Daoy (cell line): ENCODE measurements around the gene CYP2A13. TPM values are rescaled to one million over a fixed set of nuclear protein-coding genes. Genes with fewer than 3 reads are reported as not detected.
"Not testable (repeated sequence)": the region's sequence is repeated elsewhere in the genome, so short reads cannot be mapped to it uniquely, and the experiment has no call there.

Source experiments
- DNase-seq: peaks from one replicate; pipeline ENCODE4 v3.0.0-alpha.2; 2015; ENCODE audit warnings: low read depth
- total RNA-seq: library from RNA; depleted of rRNA; stranded (reverse); fragments of >200 nt; shearing (Covaris generic); gene quantifications from 2 replicates; pipeline ENCODE4 v1.2.3, GENCODE V29; 2014; rRNA removed

The CYP2A13 gene
- not detected in 2 replicates for total RNA-seq

GRCh38 chr19:41088151-41088550 is at the start of gene CYP2A13:
TSS of gene CYP2A13 (plus strand) at chr19:41088451. CDS start at chr19:41088472, 21 bp downstream.
- no peak for DNase-seq

GRCh38 chr19:41039806-41040205 is 48.4 kb upstream of the CYP2A13 start:
- no peak for DNase-seq

GRCh38 chr19:41045095-41045494 is 43.2 kb upstream of the CYP2A13 start:
- peak; percentile 74 for DNase-seq

GRCh38 chr19:41050426-41050825 is 37.8 kb upstream of the CYP2A13 start:
- no peak for DNase-seq

GRCh38 chr19:41052162-41052561 is 36.1 kb upstream of the CYP2A13 start:
- DNase-seq, result not testable (repeated sequence)

- not testable (repeated sequence) for DNase-seq
Measured at GRCh38 chr19:41053331-41053730, 34.9 kb upstream of the CYP2A13 start.

- peak; percentile 68 for DNase-seq
Measured at GRCh38 chr19:41064974-41065569, 23.2 kb upstream of the CYP2A13 start.

- no peak for DNase-seq
Measured at GRCh38 chr19:41076286-41076685, 12.0 kb upstream of the CYP2A13 start.

- DNase-seq, result peak; percentile 78
Measured at GRCh38 chr19:41083516-41083915, 4.7 kb upstream of the CYP2A13 start.

- no peak for DNase-seq
Measured at GRCh38 chr19:41085748-41086415, 2.4 kb upstream of the CYP2A13 start.

GRCh38 chr19:41089959-41090358 is 1.7 kb downstream of the CYP2A13 start:
- no peak for DNase-seq

GRCh38 chr19:41095703-41096102 is 7.5 kb downstream of the CYP2A13 start:
- no peak for DNase-seq

GRCh38 chr19:41096353-41096752 is 8.1 kb downstream of the CYP2A13 start:
- no peak for DNase-seq

GRCh38 chr19:41097302-41097701 is 9.1 kb downstream of the CYP2A13 start:
- no peak for DNase-seq

- no peak for DNase-seq
Measured at GRCh38 chr19:41098762-41099161, 10.5 kb downstream of the CYP2A13 start.

GRCh38 chr19:41102210-41102609 is 14.0 kb downstream of the CYP2A13 start:
- DNase-seq, result not testable (repeated sequence)

GRCh38 chr19:41106177-41106576 is 17.9 kb downstream of the CYP2A13 start:
- DNase-seq, result no peak

GRCh38 chr19:41111296-41111695 is 23.0 kb downstream of the CYP2A13 start:
- DNase-seq, result no peak

GRCh38 chr19:41111750-41112295 is 23.6 kb downstream of the CYP2A13 start:
- DNase-seq, result no peak

- no peak for DNase-seq
Measured at GRCh38 chr19:41112728-41113290, 24.6 kb downstream of the CYP2A13 start.

- no peak for DNase-seq
Measured at GRCh38 chr19:41114132-41114531, 25.9 kb downstream of the CYP2A13 start, which contains the start of gene CYP2F1. TSS of gene CYP2F1 (plus strand) at chr19:41114432. CDS start at chr19:41116189, 1,757 bp downstream.

GRCh38 chr19:41116261-41116660 is 28.0 kb downstream of the CYP2A13 start:
- DNase-seq, result no peak
